Measurements from ENCODE around the gene IGLON5.
A peak's percentile ranks its signal among the peaks of the same experiment; 100 is the strongest.

IGLON5 gene

DNA sequence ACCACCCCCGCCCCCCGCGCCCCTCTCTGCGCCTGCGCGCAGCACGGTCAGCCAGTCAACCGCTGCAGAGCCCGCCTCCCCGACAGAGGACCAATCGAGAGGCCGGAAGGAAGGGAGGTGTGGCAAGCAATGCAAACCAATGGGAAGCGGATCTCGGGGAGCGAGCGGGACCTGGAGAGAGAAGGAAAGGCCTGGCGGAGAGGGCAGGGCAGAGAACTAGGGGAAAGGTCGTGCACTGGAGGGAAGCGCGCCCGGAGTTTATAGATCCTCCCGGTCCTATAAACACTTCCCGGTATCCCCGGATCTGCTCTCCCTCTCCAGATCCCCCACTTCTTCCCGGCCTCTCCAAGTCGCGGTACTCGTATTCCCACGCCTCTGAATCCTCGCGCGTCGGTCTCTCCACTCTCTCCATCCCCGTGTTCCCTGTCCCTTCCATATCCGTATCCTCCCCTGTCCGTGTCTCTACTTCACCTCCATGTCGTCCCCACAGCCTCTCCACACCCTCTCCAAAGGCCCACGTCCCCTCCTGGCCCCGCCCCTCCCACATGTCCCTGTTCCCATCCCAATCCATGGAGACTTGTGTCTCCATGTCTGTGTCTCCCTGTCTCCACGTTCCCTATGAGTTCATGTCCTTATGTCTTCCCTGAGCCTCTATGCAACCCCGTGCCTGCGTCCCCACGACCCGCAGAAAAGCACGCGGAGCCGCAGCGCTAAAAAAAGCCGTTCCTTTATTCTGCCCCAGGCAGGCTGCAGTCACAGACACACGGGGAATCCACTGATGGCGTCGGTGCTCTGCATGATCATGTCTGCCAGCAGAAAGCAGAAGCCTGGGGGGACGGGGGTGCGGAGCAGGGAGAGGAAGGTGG, 55.2 kb downstream of the IGLON5 start:
- peak; percentile 94 to 97 for DNase-seq

DNA sequence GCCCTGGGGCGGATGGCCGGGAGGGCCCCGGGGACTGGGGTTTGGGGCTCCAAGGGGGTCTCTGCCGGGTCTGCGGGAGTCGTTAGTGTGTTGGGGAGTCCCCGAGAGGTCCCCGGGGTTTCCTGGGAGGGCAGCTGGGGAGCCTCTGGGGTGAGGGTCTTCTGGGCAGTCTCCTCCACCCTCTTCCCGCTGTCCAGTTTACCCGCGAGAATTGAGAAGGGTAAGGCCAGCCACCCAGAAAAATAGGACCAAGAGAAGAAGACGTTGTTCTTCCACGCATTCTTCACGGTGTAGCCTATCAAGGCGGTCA, 55.8 kb downstream of the IGLON5 start:
- no peak for DNase-seq

DNA sequence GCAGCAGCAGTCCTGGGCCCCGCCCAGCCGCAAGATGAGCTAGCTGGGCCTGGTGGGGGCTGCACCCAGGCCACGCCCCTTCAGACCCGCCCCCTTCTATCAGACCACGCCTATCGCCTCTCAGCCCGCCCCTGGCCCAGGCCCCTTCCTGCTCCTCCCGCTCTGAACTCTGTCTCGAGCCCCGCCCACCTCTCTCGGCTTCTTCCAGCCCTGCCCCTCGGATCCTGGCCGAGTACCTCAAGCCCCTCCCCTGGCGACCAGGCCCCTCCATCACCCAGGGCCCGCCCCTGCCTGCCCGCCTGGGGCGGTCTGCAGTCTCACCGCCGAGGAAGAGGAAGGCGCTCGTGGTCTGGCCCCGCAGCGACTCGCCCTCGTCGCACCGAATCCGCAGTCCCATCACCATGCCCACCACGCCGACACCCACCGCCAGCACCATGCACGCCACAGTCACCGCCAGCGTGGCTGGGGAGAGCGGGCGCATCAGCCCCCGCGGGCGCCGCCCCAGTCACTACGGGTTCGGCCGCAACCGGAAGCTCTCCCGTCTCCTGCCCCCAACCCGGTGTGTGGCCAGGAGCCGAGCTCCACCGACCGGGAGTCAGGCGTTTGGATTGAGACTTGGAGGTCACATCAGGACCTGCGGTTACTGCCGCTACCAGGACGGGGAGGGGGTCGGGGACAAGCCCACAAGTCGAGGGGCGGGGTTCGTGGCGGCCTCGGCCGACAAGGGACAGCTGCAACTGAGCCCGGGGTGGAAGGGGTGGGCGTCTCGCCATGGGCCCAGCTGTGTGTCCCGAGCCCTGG, 56.3 kb downstream of the IGLON5 start:
- peak; percentile 91 to 98 for DNase-seq

DNA sequence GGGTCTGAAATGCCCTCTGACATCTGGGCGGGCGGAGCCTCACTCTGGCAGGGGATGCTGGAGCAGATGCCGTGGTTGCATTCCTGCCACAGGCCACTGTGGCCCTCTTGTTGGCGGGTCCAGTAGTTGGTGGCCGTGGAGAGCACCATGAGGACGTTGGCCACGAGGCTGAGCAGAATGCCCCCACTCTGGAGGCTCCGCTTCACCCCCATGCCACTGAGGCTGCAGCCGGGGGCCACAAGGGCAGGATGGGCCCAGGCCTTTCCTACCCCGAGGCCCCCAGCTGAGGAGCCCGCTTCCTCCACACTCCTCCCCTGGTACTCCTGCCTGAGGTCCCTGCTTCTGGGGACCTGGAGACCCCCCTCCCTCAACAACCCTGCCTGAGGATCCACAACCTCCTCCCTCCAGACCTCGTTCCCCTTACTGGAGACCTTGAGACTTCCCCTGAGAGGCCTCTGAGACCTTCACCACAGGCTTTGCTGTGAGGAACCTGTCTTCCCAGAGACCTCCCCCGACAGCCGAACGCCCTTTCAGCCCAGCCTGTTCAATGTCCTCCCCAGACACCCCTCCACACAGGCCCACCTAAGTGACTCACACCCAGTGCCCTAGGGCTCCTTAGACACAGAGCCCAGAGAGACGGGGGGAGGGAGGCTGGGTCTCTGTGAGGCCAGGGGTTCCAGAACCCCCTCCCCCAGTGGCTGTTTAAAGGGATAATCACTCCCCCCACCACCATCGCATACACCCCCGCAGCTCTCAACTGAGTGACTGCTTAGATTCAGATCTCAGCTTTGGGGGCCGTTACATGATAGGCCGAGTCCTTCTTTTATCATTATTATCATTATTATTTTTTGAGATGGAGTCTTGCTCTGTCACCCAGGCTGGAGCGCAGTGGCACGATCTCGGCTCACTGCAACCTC, 57.2 kb downstream of the IGLON5 start, which contains the start of gene CLDND2:
CLDND2 (minus strand) TSS at position 638 of the 917 bp plus-strand sequence; CDS start at position 212, 426 bp downstream.
- no peak for DNase-seq

DNA sequence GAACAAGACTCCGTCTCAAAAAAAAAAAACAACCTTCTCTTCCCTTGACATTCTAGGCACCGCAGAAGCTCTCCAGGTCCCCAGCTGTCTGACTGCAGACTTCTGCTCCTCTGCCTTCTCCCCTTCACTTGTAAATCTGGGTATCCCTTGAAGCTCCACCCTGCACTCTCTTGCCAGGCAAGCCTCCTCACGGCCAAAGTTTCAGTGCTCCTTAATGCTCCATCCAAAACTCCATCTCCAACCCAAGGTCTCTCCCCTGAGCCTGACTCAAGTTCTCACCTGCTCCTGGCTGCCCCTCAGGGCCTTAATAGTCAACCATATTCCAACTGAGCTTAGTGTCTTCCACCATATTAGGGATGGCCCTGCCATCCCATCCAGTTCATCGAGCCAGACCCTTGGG, 58.8 kb downstream of the IGLON5 start:
- DNase-seq: no peak

DNA sequence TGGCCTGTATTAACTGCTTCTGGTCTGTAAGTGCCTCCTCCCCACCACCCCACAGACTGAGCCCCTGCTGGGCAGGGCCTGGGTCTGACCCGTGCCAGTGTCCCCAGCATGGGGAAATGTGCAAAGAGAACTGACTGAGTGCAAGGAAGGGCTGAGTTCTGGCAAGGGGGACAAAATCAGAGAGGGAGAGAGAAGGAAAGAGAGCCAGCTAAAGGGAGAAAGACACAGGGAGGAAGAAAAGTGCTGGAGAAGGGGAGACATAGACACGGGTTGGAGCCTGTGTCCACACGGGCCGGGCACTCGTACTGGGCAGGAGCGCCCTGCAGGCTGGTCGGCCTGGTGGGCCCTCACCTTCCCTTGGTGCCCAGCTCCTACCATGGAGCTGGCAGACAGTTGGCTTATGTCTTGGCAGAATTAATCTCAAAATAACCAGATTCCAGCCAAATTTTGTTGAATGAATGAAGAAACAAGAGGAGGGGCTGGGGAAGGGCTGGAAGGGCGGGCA, 59.8 kb downstream of the IGLON5 start:
- DNase-seq: no peak

DNA sequence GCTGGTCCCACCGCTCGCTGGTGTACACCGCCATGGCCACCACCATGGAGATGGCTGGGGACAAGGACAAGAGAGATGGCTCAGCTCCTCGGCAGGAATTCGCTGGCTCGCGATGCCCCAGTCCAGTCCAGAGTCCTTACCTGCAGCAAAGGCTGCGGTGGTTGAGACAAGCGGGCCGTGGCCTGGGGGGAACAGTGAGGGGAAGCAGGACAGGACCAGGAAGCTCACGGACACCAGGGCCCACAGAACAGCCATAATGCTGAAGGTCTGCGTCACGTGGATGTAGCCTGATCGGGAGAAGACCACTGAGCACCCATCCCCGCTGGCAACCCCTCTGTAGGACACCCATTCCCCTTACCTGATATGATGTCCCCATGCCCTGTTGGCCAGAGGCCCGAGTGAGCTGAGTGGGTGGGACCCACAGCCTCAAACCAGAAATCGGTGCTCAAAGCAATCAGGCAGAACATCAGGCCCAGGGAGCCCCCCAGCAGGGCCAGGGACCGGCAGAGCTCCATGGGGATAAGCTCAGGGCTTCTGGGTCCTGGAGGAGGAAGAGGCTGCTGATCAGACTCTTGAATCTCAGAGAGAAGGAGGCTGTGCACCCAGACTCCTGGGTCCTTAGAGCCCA, 60.7 kb downstream of the IGLON5 start:
- no peak for DNase-seq

DNA sequence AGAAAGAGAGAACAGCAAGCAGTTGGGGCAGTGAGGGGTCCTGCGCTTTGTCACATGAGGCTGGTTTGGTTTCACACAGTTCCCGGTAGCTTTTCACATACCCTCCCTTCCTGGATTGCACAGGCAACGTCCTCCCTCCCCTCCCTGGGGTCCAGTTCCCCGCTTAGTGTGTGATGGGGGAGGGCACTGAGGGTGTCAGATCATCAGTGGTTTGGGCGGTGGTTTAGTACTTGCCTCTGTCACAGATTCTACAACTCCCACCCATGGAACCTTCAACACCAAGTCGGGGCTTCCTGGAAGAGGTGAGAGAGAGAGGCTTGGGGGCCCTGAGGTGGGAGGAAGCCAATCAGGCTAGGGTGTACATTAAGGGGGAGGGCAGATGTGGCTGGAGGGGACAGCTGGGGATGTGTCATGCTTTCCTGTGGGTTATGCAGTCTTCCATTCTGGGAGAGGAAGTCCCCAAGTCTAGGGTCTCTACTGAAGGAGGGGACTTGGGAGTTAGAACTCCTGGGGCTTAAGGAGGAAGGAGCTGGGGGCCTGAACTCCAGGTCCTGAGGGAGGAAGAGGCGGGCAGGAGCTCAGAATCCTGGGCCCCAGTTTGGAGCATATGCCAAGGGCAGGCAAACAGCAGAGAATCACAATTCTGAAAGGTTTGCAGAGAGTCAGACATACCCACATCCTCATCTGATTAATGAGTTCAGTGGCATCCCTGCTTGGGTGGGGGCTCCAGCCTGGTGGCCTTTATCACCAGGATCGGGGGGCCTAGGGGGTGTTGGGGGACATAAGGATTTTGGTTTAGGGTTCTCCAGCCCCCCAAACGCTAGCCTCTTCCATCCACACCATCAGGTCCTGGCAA, 61.4 kb downstream of the IGLON5 start, which contains the start of gene NKG7:
NKG7 (minus strand) TSS at position 6 of the 856 bp plus-strand sequence. CDS start 119 bp downstream, outside the sequence.
- DNase-seq: no peak

DNA sequence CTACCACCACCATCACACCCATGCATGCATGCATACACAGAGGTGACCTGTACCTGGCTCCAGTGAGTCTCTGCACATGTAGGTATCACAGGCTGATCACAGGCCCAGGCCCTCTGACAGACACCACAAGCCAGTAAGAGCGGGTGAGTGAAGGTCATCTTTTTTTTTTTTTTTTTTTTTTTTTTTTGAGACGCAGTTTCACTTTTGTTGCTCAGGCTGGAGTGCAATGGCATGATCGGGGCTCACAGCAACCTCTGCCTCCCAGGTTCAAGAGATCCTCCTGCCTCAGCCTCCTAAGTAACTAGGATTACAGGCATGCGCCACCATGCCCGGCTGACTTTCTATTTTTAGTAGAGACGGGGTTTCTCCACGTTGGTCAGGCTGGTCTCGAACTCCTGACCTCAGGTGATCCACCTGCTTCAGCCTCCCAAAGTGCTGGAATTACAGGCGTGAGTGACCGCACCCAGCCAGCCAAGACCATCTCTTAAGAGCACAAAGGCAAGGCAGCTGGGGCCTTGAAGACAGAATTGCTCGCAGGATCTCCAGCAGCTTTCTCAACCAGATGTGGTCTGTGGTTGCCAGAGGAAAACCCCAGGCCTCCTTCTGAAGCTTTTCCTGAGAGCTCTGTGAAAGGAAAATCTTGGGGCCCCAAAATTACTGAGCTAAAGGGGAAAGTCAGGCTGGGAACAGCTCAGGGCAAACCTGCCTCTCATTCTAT, 64.2 kb downstream of the IGLON5 start:
- no peak for DNase-seq

DNA sequence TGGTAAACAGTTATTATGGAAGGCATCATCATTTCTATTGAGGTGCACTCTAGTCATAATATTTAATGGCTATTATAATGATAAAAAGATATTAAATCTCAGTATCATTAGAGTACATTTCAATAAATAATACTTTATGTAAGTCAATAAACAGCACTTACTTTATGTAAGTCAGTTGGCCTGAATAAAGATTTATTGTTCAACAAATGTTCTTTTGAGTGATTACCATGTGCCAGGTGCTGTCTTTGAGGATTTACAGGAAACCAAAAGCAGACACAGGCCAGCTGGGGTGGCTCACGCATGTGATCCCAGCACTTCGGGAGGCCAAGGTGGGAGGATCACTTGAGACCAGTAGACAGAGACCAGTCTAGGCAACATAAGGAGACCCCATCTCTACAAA, 66.0 kb downstream of the IGLON5 start:
- DNase-seq: no peak

DNA sequence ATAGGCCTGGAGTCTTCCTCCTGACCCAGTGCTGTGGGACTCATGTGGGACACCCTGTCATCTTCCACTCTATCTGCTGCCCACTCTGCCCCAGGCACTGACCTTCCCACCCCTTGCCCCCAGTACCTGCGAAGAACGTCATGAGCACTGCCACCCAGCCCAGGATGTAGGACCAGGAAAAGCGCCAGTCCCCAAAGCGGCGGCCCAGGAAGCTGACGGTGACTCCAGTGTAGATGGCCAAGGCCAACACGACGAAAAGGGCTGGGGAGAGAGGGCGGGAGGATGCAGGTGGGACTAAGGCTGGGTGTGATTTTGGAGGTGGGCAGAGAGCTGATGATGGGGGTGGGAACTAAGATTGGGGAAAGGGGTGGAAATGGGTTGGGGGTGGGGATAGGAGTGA, 68.9 kb downstream of the IGLON5 start:
- DNase-seq: no peak
